Measurements from ENCODE around the gene FAM114A2.

Gene FAM114A2

DNA sequence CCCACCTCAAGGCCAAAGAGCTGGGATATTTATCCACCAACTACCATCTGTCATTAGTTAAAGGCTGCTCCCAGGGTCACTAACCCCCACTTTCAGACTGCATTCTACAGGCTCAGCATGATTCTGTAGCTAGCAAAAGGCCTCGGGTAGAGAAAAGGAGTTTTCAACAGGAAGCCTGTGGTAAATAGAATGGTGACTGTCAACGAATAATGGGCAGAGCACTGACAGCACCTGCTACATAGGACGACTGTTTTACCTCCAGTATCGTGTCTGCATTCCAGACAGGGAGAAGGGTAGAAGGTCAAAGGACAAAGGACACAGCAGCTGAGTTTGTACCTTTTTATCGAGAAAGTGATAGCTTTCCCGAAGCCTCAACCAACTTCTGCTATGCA is 20.3 kb upstream of the FAM114A2 start:
- Histone ChIP-seq H3K27me3 (ENCODE audit: insufficient read depth, low read depth) (no peaks in the 10 kb centered on the region), H3K9ac (peak overlapping the region; percentile 41; the same call in 1 of the 2 replicates), H3K79me2 (ENCODE audit: insufficient read depth, low read depth) (no peaks in the 10 kb centered on the region), H3K27ac (peak overlapping the region; percentile 88), H4K20me1 (ENCODE audit: insufficient read depth) (no peaks in the 10 kb centered on the region), H3K4me3 (IDR thresholded peaks at IDR 0.05; ENCODE audit: insufficient read depth, low read depth, low read length) (no peak overlapping the region), H2AFZ (ENCODE audit: low read depth) (peak overlapping the region; percentile 12; the same call in 1 of the 2 replicates), H3K4me1 (ENCODE audit: low read depth, poor library complexity, severe bottlenecking) (peaks cover 49% of the 10 kb centered on the region), H3K36me3 (ENCODE audit: insufficient read depth) (no peaks in the 10 kb centered on the region), H3K4me2 (peak overlapping the region; percentile 93)
- no peak for TF ChIP-seq CTCF (conservative IDR thresholded peaks at IDR 0.05; ENCODE audit: low read depth, low read length)

- no peak for TF ChIP-seq CTCF (conservative IDR thresholded peaks at IDR 0.05; ENCODE audit: low read depth, low read length)
- H3K4me1 ChIP-seq (ENCODE audit: low read depth, poor library complexity, severe bottlenecking) = peaks cover 49% of the 10 kb centered on the region
- H3K4me3 ChIP-seq (IDR thresholded peaks at IDR 0.05; ENCODE audit: insufficient read depth, low read depth, low read length) = no peak overlapping the region
- H3K9ac ChIP-seq = peak overlapping the region; percentile 41; the same call in 1 of the 2 replicates
- peak overlapping the region; percentile 88 for H3K27ac ChIP-seq
- H2AFZ ChIP-seq (ENCODE audit: low read depth) = no peak overlapping the region
- H3K36me3 ChIP-seq (ENCODE audit: insufficient read depth) = no peaks in the 10 kb centered on the region
- no peaks in the 10 kb centered on the region for H3K79me2 ChIP-seq (ENCODE audit: insufficient read depth, low read depth)
- H4K20me1 ChIP-seq (ENCODE audit: insufficient read depth) = no peaks in the 10 kb centered on the region
- peak overlapping the region; percentile 93 for H3K4me2 ChIP-seq
- no peaks in the 10 kb centered on the region for H3K27me3 ChIP-seq (ENCODE audit: insufficient read depth, low read depth)
These were observed 19.6 kb upstream of the FAM114A2 start for GRCh38 chr5:154058055-154059038.

DNA sequence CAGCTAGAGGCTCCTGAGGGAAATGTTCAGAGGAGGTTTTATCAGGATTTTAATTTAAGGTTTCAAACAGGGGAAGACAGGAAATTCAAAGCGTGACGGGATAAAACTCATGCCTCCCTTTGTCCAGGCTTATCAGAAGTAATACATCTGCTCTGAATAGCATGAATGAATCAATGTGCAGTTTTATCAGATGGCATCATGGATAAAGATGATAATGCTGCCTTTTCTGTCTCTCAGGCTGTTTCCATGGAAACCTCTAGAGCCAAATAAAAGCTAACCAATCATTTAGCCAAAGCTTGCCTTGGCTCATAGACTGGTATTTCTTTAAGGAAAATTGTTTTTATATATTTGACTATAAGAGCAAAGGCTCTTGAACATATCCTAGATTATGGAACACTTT is 16.5 kb upstream of the FAM114A2 start:
- no peak for TF ChIP-seq CTCF (conservative IDR thresholded peaks at IDR 0.05; ENCODE audit: low read depth, low read length)
- Histone ChIP-seq H3K36me3 (ENCODE audit: insufficient read depth) (no peaks in the 10 kb centered on the region), H3K9ac (no peak overlapping the region), H3K4me3 (IDR thresholded peaks at IDR 0.05; ENCODE audit: insufficient read depth, low read depth, low read length) (no peak overlapping the region), H2AFZ (ENCODE audit: low read depth) (no peak overlapping the region), H3K27me3 (ENCODE audit: insufficient read depth, low read depth) (no peaks in the 10 kb centered on the region), H3K4me2 (no peak overlapping the region), H3K79me2 (ENCODE audit: insufficient read depth, low read depth) (no peaks in the 10 kb centered on the region), H3K27ac (no peak overlapping the region), H4K20me1 (ENCODE audit: insufficient read depth) (no peaks in the 10 kb centered on the region), H3K4me1 (ENCODE audit: low read depth, poor library complexity, severe bottlenecking) (peaks cover 37% of the 10 kb centered on the region)

DNA sequence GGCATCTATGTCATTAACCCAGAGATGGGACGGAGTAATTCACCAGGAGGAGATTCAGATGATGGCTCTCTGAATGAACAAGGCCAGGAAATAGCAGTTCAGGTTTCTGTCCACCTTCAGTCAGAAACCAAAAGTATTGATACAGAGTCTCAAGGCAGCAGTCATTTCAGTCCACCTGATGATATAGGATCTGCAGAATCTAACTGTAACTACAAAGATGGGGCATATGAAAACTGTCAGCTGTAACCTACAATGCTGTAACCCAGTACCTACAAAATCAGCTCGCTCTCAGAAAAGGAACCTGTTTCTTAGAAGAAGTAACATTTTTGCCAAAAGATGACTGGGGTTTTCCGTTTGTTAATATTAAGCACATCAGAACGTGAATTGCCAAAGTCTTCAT is 14.8 kb upstream of the FAM114A2 start:
- no peak for TF ChIP-seq CTCF (conservative IDR thresholded peaks at IDR 0.05; ENCODE audit: low read depth, low read length)
- no peaks in the 10 kb centered on the region for H3K79me2 ChIP-seq (ENCODE audit: insufficient read depth, low read depth)
- no peak overlapping the region for H3K4me2 ChIP-seq
- H3K27ac ChIP-seq = no peak overlapping the region
- H3K36me3 ChIP-seq (ENCODE audit: insufficient read depth) = no peaks in the 10 kb centered on the region
- H3K27me3 ChIP-seq (ENCODE audit: insufficient read depth, low read depth) = no peaks in the 10 kb centered on the region
- H3K9ac ChIP-seq = no peak overlapping the region
- no peak overlapping the region for H2AFZ ChIP-seq (ENCODE audit: low read depth)
- no peak overlapping the region for H3K4me3 ChIP-seq (IDR thresholded peaks at IDR 0.05; ENCODE audit: insufficient read depth, low read depth, low read length)
- no peaks in the 10 kb centered on the region for H4K20me1 ChIP-seq (ENCODE audit: insufficient read depth)
- peaks cover 20% of the 10 kb centered on the region for H3K4me1 ChIP-seq (ENCODE audit: low read depth, poor library complexity, severe bottlenecking)
